Measurements from ENCODE around the gene CHD5. TPM values are rescaled to one million over a fixed set of nuclear protein-coding genes. Genes with fewer than 3 reads are reported as not detected.

CHD5 gene
- total and polyA plus RNA-seq, 12 donors: 0.01 to 0.78 (median 0.17) TPM

- no peak for ATAC-seq
- no peak overlapping the region for H3K4me3 ChIP-seq
- WGBS, 2 donors: 86 to 87% methylated on average over 24 of the region's 24 CpGs
Observed at GRCh38 chr1:6145864-6146410, 34.2 kb downstream of the CHD5 start.

GRCh38 chr1:6145396-6145750, 34.7 kb downstream of the CHD5 start:
- no peaks in the 10 kb centered on the region for H3K9me3 ChIP-seq
- WGBS, 2 donors: 36 to 62% methylated on average over 2 of the region's 2 CpGs
- TF ChIP-seq, protein P1, sequence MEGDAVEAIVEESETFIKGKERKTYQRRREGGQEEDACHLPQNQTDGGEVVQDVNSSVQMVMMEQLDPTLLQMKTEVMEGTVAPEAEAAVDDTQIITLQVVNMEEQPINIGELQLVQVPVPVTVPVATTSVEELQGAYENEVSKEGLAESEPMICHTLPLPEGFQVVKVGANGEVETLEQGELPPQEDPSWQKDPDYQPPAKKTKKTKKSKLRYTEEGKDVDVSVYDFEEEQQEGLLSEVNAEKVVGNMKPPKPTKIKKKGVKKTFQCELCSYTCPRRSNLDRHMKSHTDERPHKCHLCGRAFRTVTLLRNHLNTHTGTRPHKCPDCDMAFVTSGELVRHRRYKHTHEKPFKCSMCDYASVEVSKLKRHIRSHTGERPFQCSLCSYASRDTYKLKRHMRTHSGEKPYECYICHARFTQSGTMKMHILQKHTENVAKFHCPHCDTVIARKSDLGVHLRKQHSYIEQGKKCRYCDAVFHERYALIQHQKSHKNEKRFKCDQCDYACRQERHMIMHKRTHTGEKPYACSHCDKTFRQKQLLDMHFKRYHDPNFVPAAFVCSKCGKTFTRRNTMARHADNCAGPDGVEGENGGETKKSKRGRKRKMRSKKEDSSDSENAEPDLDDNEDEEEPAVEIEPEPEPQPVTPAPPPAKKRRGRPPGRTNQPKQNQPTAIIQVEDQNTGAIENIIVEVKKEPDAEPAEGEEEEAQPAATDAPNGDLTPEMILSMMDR (IDR thresholded peaks at IDR 0.05): no peak
- peaks cover 8 to 66% (median 50%) of the 10 kb centered on the region in 7 donors for H3K27me3 ChIP-seq
- H3K4me3 ChIP-seq: no peak overlapping the region
- intact Hi-C loops (cut with DNase I): no loop called here
- H3K4me1 ChIP-seq: peaks cover 0 to 9% (median 5%) of the 10 kb centered on the region in 9 donors
- H3K36me3 ChIP-seq: no peaks in the 10 kb centered on the region
- DNase-seq (no peak), ATAC-seq (no peak)
- no peak overlapping the region for H3K27ac ChIP-seq

More at GRCh38 chr1:6145864-6146410, 34.2 kb downstream of the CHD5 start:
- Histone ChIP-seq H3K27me3 (peaks cover 8 to 66% (median 50%) of the 10 kb centered on the region in 7 donors), H3K9me3 (no peaks in the 10 kb centered on the region), H3K4me1 (peaks cover 0 to 9% (median 5%) of the 10 kb centered on the region in 9 donors), H3K36me3 (no peaks in the 10 kb centered on the region), H3K27ac (no peak overlapping the region)
- DNase-seq: no peak
- intact Hi-C loops (cut with DNase I): no loop called here
- TF ChIP-seq, protein P1 (IDR thresholded peaks at IDR 0.05): no peak

DNA sequence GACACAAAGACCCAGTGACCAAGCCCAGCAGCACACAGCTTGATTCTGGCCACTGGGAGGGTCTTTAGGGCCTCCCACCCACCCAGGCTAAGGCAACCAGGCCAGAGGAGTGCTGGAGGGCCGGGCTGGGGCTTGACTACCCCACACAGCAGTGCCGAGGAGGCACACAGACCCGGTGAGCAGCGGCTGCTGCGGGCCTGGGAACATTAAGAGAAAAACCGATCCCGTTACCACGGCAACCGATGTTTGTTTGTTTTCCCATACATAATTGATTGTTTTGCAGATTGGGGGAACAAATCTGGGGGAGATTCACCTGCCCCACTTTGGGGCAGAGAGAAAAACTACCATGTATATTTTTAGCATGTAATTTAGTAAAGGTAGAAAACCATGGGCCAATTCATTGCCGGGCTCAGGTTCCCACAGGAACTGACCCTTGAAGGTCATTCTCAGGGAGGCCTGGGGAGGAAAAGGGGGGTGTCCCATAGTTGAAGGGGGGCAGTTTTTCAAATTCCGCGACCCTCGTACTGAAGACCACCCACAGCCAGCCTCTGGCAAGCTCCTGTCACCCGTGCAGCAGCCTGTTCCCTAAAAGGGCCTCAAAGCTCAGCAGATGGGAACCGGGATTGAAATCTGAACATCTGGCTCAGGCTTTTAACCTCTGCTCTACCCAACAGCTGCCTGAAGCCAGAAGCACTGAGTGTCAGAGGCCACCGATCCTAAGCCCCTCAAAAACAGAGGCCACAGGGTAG, 35.3 kb downstream of the CHD5 start:
- Histone ChIP-seq H3K27ac (no peak overlapping the region), H3K4me1 (peaks cover 0 to 9% (median 5%) of the 10 kb centered on the region in 9 donors), H3K4me3 (no peak overlapping the region), H3K9me3 (no peaks in the 10 kb centered on the region), H3K36me3 (no peaks in the 10 kb centered on the region), H3K27me3 (peaks cover 8 to 63% (median 50%) of the 10 kb centered on the region in 7 donors)
- TF ChIP-seq, protein P1 (IDR thresholded peaks at IDR 0.05): no peak
- DNase-seq (no peak), ATAC-seq (no peak)
- intact Hi-C loops (cut with DNase I): no loop called here
- WGBS, 2 donors: 40 to 45% methylated on average over 16 of the region's 16 CpGs

DNA sequence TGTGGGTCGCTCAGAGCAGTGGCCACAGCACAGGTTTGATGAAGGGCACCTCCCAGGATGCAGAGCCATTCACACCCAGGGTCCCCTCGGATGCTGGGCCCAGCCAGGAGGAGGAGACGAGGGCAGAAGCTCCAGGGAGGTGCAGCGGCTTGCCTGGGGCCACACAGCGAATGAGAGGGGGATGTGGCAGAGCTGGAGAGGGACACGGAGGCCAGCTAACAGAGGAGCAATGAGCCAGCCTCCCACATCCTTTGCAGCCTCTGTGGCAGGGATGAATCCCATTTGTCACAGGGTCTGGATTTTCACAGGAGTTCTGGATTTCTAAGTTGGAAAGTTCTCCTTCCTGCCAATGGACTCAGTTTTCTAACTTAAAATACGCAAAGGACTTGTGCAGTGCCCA, 35.9 kb downstream of the CHD5 start:
- TF ChIP-seq, protein P1 (IDR thresholded peaks at IDR 0.05): no peak
- Histone ChIP-seq H3K9me3 (no peaks in the 10 kb centered on the region), H3K27me3 (peaks cover 8 to 57% (median 48%) of the 10 kb centered on the region in 7 donors), H3K27ac (no peak overlapping the region), H3K4me1 (peaks cover 0 to 9% (median 5%) of the 10 kb centered on the region in 9 donors), H3K4me3 (no peak overlapping the region), H3K36me3 (no peaks in the 10 kb centered on the region)
- ATAC-seq: no peak
- no peak for DNase-seq
- intact Hi-C loops (cut with DNase I): no loop called here
- WGBS, 2 donors: 62 to 67% methylated on average over 7 of the region's 7 CpGs
